ENCODE data around the gene GTF3C5. TPM values are rescaled to one million over a fixed set of nuclear protein-coding genes. Genes with fewer than 3 reads are reported as not detected.
A peak's percentile ranks its signal among the peaks of the same experiment; 100 is the strongest.

The GTF3C5 gene
- total RNA-seq, 1 donor from 2014 or later: 46.4 TPM

DNA sequence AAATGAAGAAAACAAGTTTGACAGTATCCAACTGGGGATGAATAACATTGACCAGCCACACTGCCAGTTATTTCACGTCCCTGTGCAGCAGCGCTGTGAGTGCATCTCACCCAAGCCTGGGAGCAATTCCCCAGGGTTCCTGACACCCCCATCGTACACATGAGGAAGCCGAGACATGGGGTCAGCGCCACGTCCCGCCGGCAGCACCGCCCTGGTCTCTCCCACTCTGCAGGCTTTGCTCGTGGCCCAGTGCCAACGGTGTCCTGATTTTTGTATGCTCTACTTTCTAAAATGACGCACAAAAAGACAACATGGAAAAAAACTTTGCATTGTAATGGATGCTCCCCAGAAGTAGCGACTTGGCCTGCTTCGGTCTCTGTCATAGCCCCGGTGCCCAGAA, 14.3 kb downstream of the GTF3C5 start:
- no peaks in the 10 kb centered on the region for H3K27me3 Mint-ChIP-seq (ENCODE audit: low read depth, unreplicated experiment)
- H3K79me2 ChIP-seq (ENCODE audit: insufficient read depth, low read length): peaks cover 18% of the 10 kb centered on the region
- no peaks in the 10 kb centered on the region for H3K27me3 ChIP-seq (ENCODE audit: insufficient read depth, low read length)
- H2AFZ ChIP-seq (ENCODE audit: low read depth, low read length): no peak overlapping the region
- no peak for TF ChIP-seq EZH2 (IDR thresholded peaks at IDR 0.05; ENCODE audit: insufficient read depth, low read length)
- TF ChIP-seq, protein P1, sequence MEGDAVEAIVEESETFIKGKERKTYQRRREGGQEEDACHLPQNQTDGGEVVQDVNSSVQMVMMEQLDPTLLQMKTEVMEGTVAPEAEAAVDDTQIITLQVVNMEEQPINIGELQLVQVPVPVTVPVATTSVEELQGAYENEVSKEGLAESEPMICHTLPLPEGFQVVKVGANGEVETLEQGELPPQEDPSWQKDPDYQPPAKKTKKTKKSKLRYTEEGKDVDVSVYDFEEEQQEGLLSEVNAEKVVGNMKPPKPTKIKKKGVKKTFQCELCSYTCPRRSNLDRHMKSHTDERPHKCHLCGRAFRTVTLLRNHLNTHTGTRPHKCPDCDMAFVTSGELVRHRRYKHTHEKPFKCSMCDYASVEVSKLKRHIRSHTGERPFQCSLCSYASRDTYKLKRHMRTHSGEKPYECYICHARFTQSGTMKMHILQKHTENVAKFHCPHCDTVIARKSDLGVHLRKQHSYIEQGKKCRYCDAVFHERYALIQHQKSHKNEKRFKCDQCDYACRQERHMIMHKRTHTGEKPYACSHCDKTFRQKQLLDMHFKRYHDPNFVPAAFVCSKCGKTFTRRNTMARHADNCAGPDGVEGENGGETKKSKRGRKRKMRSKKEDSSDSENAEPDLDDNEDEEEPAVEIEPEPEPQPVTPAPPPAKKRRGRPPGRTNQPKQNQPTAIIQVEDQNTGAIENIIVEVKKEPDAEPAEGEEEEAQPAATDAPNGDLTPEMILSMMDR (IDR thresholded peaks at IDR 0.05; ENCODE audit: insufficient read depth, low read depth, low read length): no peak
- no peak overlapping the region for H3K27ac ChIP-seq (ENCODE audit: low read depth, low read length)
- H3K9ac ChIP-seq (ENCODE audit: low read length): no peak overlapping the region
- DNase-seq (ENCODE audit: low read depth): no peak
- H3K36me3 Mint-ChIP-seq (ENCODE audit: low read depth, unreplicated experiment): peaks cover 15% of the 10 kb centered on the region
- FAIRE-seq: no peak
- peak overlapping the region; percentile 18 for H3K27ac Mint-ChIP-seq (ENCODE audit: unreplicated experiment)
- no peaks in the 10 kb centered on the region for H3K9me3 ChIP-seq (ENCODE audit: insufficient read depth, low read depth, low read length)
- peak overlapping the region; percentile 64 for H3K4me3 Mint-ChIP-seq (ENCODE audit: unreplicated experiment)
- H3K4me1 Mint-ChIP-seq (ENCODE audit: low read depth, unreplicated experiment): peaks cover 6% of the 10 kb centered on the region
- peaks cover 66% of the 10 kb centered on the region for H4K20me1 ChIP-seq (ENCODE audit: insufficient read depth, low read length)
- no peak overlapping the region for H3K4me2 ChIP-seq (ENCODE audit: low read length)
- H3K4me3 ChIP-seq (ENCODE audit: insufficient read depth, low read depth, low read length): no peak overlapping the region
- H3K36me3 ChIP-seq (ENCODE audit: insufficient read depth, low read length): peaks cover 17% of the 10 kb centered on the region
- no peaks in the 10 kb centered on the region for H3K4me1 ChIP-seq (ENCODE audit: insufficient read depth, low read length)
- no peaks in the 10 kb centered on the region for H3K9me3 Mint-ChIP-seq (ENCODE audit: unreplicated experiment)

DNA sequence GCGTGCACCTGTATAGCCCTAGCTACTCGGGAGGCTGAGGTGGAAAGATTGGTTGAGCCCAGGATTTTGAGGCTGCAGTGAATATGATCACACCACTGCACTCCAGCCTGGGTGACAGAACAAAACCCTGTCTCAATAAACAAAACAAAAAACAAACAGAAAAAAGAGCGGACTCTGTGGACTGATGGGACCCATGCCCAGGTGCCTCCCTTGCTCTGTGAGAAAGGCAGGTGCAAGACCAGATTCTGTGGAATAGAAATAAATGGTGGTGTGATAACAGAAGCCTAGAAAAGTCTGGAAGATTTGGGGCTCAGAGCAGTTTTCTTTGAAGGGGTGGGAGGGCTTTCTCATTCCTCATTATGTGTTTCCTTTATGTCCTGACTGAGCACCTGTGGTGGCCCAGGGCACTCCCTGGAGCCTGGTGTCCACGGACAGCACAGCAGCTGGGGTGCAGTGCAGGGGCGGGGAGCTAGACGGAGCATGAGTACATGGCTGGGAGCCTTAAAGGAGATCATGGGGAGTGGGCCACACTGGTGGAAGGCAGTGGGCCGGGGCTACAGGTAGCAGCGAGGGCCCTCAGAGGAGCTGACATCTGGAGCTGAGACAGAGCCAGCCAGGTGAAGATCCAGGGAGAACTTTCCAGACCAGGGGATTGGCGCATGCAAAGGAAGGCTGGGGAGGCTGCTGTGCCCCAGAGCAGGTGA, 15.6 kb downstream of the GTF3C5 start:
- Mint-ChIP-seq H3K27ac (ENCODE audit: unreplicated experiment) (peak overlapping the region; percentile 66), H3K4me1 (ENCODE audit: low read depth, unreplicated experiment) (peaks cover 7% of the 10 kb centered on the region), H3K27me3 (ENCODE audit: low read depth, unreplicated experiment) (no peaks in the 10 kb centered on the region), H3K4me3 (ENCODE audit: unreplicated experiment) (peak overlapping the region; percentile 20), H3K9me3 (ENCODE audit: unreplicated experiment) (no peaks in the 10 kb centered on the region), H3K36me3 (ENCODE audit: low read depth, unreplicated experiment) (peaks cover 14% of the 10 kb centered on the region)
- Histone ChIP-seq H2AFZ (ENCODE audit: low read depth, low read length) (no peak overlapping the region), H3K79me2 (ENCODE audit: insufficient read depth, low read length) (peaks cover 8% of the 10 kb centered on the region), H3K27me3 (ENCODE audit: insufficient read depth, low read length) (no peaks in the 10 kb centered on the region), H3K27ac (ENCODE audit: low read depth, low read length) (no peak overlapping the region), H3K4me2 (ENCODE audit: low read length) (no peak overlapping the region), H3K9me3 (ENCODE audit: insufficient read depth, low read depth, low read length) (no peaks in the 10 kb centered on the region), H4K20me1 (ENCODE audit: insufficient read depth, low read length) (peaks cover 68% of the 10 kb centered on the region), H3K36me3 (ENCODE audit: insufficient read depth, low read length) (peaks cover 21% of the 10 kb centered on the region), H3K9ac (ENCODE audit: low read length) (no peak overlapping the region), H3K4me1 (ENCODE audit: insufficient read depth, low read length) (no peaks in the 10 kb centered on the region), H3K4me3 (ENCODE audit: insufficient read depth, low read depth, low read length) (no peak overlapping the region)
- DNase-seq (ENCODE audit: low read depth) (no peak), FAIRE-seq (no peak)
- TF ChIP-seq, protein P1 (IDR thresholded peaks at IDR 0.05; ENCODE audit: insufficient read depth, low read depth, low read length): no peak
- TF ChIP-seq EZH2 (IDR thresholded peaks at IDR 0.05; ENCODE audit: insufficient read depth, low read length): no peak

DNA sequence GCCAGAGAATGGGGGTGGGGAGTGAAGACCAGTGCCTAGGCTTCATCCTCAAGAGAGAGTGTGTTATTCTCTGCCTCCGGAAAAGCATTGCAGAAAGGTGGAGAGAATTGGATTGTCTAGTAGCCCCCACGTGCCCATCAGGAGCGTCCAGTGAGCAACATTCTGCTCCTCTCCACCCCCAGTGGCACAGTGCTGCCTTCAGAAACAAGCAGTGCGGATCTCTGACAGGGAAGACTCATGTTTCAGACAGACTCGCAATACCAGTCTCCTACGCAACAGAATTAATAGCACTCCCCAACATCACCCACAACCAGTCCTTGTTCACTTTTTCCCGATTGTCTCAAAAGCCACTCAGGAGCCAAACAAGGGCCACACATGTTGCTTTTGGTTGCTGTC, 16.1 kb downstream of the GTF3C5 start:
- Histone ChIP-seq H3K36me3 (ENCODE audit: insufficient read depth, low read length) (peaks cover 21% of the 10 kb centered on the region), H3K4me3 (ENCODE audit: insufficient read depth, low read depth, low read length) (no peak overlapping the region), H3K4me2 (ENCODE audit: low read length) (no peak overlapping the region), H3K9ac (ENCODE audit: low read length) (no peak overlapping the region), H3K27ac (ENCODE audit: low read depth, low read length) (no peak overlapping the region), H3K79me2 (ENCODE audit: insufficient read depth, low read length) (peaks cover 4% of the 10 kb centered on the region), H3K27me3 (ENCODE audit: insufficient read depth, low read length) (no peaks in the 10 kb centered on the region), H3K9me3 (ENCODE audit: insufficient read depth, low read depth, low read length) (no peaks in the 10 kb centered on the region), H3K4me1 (ENCODE audit: insufficient read depth, low read length) (no peaks in the 10 kb centered on the region), H4K20me1 (ENCODE audit: insufficient read depth, low read length) (peaks cover 68% of the 10 kb centered on the region), H2AFZ (ENCODE audit: low read depth, low read length) (no peak overlapping the region)
- peaks cover 15% of the 10 kb centered on the region for H3K36me3 Mint-ChIP-seq (ENCODE audit: low read depth, unreplicated experiment)
- FAIRE-seq (no peak), DNase-seq (ENCODE audit: low read depth) (no peak)
- TF ChIP-seq, protein P1 (IDR thresholded peaks at IDR 0.05; ENCODE audit: insufficient read depth, low read depth, low read length): no peak
- TF ChIP-seq EZH2 (IDR thresholded peaks at IDR 0.05; ENCODE audit: insufficient read depth, low read length): no peak
- H3K27ac Mint-ChIP-seq (ENCODE audit: unreplicated experiment): no peak overlapping the region
- peaks cover 7% of the 10 kb centered on the region for H3K4me1 Mint-ChIP-seq (ENCODE audit: low read depth, unreplicated experiment)
- H3K27me3 Mint-ChIP-seq (ENCODE audit: low read depth, unreplicated experiment): no peaks in the 10 kb centered on the region
- no peak overlapping the region for H3K4me3 Mint-ChIP-seq (ENCODE audit: unreplicated experiment)
- no peaks in the 10 kb centered on the region for H3K9me3 Mint-ChIP-seq (ENCODE audit: unreplicated experiment)
